ENCODE results near the gene GPR17.

The GPR17 gene

DNA sequence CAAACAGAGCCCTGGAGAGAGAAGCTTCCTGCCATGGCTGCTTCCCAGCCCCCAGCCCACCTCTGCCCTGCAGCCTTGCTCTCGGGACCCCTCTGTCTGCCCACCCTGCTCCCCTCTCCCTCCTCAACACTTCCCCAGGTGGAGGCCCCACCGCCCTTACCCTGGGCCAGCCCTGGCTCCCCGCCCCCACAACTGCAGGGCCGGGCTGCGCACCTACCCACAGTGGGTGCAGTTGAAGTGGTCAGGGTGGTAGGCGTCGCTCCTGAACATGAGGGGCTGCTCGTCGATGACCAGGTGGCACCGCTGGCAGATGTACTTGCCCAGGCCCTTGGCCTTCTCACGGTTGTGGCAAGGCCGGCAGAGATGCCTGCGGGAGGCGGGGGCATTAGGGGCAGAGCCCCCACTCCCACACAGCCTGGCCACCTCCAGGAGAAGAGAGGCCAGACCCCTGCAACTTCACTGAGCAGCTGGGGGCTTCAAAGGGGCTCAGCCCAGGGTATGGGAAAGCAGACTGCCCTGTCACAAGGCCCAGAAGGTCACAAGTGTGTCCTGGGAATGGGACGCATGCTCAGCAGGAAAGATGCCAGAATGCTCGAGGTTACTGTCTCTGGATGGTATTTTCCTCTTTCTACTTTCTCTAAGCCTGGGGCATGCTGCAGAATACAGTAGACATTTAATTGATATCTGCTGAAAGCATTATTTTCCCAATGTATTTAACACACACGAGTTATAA lies 3.1 kb upstream of the GPR17 start:
- DNase-seq = no peak

DNA sequence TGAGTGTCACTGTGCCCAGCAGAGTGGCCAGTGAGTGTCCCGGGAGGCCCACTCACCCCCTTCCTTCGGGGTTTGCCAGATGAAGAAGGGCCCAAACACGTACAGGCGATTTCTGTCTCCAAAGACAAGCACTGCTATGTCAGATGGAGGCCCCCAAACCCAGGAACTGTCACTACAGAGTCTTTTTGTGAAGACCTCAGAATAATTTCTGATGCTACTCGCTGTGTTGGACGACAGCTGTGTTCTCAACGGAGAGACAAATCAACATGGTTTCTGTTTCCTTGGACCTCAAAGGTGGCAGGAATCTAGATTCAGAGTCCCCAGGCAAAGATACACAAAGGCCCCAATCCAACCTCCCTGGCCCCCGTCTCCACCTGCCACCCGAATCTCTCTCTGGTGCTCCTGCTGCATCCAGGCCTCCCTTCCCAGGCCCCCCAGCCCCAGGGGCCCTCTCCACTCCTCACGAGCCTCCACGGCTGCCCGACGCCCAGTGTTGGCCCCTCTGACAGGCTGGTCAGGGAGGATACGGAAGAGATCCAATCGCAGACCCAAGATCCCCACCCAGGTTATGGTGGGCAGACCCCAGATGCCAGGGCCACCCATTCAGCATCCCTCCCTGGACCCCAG lies 2.4 kb upstream of the GPR17 start:
- DNase-seq = no peak

DNA sequence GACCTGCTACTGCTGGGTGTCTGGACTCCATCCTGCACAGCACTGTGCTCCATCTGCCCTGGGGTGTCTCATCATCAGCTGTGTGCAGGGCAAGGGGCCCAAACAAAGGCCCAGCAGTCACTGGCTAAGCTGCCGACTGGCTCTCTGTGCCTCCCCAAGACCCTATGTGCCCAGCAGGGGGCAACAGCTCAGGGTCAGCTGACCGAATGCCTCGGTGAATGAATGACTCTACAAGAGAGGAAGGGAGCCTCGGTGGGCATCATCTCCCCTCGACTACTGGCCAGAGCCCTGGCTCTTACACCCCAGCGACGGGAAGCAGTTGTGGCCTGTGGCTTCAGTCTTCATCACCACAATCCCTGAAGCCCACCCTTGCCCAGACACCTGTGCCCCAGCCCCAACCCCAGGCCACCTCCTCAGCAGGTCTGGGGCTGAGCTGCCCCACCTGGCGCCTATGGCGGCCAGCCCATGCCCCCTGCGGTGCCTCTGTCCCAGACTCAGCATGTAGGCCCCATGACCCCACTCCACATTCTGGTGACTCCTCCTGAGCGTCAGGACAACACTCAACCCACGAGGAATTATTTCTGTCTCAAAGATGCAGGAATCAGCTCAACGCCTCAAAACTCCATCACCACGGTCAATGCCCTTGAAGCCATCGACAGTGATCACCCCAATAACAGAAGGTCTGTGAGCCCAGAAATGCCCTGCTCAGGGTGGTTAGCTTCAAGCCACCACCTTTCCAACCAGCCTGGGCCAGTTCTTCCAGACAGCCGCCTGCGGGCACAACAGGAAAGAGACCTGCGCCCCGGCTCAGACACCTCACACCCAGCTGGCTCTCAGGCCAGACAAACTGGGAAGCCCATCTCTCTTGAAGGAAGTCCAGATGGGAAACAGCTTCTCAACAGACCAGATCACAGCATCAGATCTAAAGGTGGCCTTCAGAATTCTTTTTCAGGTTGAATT lies 1.6 kb upstream of the GPR17 start:
- no peak for DNase-seq

DNA sequence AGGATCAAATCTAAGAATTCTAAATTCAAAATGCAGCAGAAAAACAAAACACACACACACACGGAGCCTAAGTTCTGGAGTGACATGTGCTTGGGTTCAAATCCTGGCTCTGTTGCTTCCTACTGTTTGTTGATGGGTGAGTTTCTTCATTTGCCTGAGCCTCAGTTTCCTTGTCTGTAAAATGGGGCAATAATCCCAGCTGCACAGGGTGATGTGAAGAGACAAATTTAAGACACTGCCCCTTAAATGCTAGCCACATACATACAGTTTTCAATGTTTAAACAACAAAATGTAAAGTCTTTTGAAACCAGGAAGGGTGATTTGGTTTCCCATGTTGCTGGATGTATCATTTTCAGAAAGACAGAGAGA lies 943 bp upstream of the GPR17 start:
- no peak for DNase-seq

DNA sequence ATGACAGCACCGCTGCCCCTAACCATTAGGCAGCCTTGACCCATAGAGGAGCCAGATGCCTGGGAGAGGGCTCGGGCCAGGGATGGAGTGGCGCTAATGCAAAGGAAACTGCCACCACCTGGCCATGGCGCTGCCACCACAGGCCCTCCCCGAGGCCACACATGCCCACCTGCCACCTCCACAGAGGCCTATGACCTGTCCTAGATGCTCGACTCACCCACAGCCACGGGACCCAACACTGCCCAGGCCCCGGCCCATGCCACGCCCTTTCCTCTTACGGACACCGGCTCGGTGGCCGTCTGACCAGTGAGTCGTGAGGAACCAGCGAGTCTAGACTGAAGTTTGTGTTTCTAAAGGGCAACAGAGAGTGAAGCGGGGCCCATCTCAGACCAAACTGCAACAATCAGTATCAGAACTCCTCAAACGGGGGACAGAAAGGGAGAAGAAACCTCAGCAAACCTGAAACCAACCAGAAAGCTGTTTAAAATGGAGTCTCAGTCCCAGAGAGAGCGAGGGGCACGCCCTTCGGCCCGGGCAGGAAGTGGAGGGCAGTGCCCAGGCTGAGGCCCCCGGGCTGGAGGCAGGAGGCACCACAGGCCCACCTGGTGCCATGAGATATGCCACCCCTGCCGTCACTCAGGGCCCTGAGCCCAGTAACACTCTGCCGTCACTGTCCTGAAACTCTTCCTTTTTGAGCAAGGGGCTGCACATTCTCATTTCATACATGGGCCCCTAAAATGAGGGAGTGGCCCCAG lies 711 bp downstream of the GPR17 start:
- peak in 1 of 4 experiments; percentile 34 for DNase-seq

DNA sequence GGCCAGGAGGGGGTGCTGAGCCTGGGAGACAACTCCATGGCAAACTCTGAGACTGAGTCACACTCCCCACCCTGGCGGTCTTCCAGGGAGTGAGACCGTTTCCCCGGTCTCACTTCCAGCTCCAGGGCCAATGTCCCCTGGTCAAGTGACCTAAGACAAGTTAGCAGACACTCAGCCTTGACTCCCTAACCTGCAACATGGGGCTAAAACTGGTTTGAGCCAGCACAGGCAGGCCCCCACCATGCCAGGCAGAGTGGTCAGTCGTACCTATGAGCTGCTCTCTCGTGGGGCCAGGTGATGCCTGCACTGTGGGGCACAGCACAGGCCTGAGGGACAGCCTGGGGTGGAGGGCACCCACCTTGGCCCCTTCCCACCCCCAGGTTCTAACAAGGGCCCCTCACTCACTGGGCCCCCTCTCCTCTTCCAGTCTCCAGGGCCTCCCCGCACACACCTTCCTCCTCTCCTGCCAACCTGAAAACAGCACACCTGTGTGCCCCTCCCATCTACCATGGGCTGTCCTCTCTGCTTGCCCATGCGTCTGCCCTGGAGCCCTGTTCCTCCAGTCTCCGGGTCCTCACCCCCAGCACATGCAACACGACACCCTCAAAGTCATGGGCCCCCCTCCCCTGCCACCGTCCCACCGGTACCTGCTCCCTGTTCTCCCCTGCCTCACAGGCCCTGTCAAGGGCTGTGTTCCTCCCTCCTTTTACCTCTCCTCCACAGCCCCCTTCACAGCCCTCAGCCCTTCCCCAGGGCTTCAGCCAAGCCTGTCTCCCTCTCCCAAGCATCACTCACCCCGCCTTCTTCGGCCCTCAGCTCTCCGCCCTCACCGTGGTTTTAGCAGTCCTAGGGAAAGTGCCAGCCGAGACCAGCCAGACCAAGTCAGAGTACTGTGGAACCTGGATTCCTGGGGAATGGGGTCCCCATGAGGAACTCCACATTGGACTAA lies 1.6 kb downstream of the GPR17 start:
- DNase-seq = peak in 1 of 4 experiments; percentile 27

DNA sequence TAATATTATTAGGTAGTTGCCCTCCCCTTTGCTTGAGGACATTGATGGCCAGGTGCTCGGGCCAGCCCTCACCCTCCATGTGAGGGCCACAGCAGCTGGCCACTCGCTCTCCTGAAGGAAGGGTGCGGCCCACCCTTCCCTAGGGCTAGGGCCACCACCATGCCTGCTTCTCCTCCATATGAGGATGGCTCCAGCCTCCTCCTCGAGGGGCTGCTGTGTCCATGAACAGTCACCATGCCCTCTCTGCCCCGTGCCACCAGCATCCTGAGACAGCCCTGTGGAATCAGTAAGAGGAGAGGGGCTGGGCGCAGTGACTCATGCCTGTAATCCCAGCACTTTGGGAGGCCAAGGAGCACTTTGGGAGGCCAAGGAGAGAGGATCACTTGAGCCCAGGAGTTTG lies 2.4 kb downstream of the GPR17 start:
- no peak for DNase-seq

DNA sequence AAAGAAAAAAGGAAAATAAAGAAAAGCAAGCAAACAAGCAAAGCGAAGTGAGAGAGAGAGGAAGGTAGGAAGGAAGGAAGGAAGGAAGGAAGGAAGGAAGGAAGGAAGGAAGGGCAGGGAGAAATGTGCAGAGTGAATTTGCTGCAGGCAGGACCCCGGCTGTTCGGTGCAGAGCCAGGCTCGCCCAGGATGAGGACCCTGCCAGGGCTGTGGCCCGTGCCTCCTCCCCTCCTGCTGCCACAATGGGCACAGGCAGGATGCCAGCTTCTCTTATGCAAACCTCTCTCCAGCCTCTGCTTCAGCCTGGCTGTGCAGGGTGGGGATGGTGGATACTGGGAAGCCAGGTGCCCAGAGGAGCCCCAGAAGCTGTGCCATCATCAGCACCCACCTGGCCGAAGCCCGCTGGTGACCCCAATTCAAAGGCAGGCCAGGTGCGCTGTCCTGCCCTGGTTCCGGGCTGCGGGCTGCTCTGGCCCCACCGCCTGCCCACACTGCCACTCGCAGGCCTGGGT lies 3.2 kb downstream of the GPR17 start:
- DNase-seq = no peak

DNA sequence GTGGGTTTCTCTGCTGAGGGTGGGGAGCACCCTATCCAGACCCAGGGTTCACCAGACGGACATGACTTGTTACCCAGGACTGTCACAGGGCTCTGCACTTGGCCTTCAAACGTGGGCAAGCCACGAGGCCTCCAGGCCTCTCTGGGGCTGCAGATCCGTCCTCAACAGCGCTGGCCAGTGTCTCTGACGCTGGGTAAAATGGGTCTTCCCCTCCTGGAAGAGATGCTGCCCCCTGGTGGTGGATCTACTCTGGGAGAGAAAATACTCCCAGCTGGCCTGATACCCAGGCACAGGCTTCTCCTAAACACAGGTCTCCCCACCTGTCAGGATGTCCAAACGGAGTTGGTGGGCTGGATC lies 3.7 kb downstream of the GPR17 start:
- peak; percentile 91 to 96 (median 94) for DNase-seq

DNA sequence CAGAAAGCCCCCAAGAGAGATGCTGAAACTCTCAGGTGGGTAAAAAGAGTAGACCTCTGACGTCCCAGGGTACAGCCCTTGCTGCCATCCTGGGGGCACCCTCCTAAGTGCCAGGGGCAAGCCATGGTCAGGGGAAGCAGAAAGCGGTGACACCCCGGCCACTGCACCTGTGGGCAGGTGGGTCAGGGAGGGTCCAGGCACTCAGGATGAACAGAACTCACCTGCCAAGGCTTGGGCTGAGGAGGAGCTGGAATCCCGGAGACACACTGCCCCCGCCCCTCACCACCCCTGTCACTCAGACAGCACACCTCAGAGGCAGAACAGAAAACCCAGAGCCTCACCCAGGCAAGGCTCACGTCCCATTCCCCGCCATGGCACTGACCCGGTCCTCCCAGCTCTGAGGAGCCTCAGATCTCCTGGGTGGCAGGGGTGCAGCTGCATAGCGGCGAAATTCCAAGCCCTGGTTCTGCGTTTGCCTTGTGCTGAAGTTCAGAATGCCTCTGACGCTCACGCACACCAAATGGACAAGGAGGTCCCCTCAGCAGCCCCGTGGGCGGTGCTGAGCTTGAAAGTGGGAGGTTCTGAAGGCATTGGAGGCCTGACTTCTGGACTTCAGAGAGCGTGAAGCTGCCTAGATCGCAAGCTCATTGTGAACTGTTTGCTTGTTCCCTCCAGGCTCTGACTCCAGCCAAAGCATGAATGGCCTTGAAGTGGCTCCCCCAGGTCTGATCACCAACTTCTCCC lies 4.3 kb downstream of the GPR17 start:
- DNase-seq = no peak

DNA sequence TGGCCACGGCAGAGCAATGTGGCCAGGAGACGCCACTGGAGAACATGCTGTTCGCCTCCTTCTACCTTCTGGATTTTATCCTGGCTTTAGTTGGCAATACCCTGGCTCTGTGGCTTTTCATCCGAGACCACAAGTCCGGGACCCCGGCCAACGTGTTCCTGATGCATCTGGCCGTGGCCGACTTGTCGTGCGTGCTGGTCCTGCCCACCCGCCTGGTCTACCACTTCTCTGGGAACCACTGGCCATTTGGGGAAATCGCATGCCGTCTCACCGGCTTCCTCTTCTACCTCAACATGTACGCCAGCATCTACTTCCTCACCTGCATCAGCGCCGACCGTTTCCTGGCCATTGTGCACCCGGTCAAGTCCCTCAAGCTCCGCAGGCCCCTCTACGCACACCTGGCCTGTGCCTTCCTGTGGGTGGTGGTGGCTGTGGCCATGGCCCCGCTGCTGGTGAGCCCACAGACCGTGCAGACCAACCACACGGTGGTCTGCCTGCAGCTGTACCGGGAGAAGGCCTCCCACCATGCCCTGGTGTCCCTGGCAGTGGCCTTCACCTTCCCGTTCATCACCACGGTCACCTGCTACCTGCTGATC lies 4.9 kb downstream of the GPR17 start:
- DNase-seq = no peak

DNA sequence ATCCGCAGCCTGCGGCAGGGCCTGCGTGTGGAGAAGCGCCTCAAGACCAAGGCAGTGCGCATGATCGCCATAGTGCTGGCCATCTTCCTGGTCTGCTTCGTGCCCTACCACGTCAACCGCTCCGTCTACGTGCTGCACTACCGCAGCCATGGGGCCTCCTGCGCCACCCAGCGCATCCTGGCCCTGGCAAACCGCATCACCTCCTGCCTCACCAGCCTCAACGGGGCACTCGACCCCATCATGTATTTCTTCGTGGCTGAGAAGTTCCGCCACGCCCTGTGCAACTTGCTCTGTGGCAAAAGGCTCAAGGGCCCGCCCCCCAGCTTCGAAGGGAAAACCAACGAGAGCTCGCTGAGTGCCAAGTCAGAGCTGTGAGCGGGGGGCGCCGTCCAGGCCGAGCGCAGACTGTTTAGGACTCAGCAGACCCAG lies 5.4 kb downstream of the GPR17 start:
- no peak for DNase-seq

DNA sequence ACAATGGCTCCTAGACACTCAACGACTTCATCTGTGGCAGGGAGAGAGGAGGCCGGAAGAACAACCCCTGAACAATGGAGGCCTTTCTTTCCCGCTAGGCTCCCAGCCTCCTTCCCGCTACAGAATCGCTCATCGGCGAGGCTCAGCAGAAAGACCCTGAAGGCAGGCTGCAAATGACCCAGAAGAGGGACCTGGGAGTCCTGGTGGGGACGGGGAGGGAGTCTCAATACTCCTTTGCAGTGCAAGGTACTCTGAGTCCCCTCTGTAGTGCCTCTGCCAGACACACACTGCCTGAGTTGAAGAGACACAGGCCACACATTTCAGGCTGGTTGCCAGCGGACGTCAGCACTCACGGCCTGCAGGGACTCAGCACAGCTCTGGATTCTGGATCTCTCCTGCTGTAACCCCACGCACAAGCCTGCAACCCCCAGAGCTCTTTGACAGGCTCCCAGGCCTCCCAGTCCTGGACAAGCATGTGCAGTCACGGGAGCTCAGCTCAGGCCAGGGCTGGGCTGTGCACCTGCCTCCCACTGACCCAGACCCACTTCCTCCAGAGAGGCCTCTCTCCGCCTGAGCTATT lies 6.1 kb downstream of the GPR17 start:
- DNase-seq = peak in 1 of 4 experiments; percentile 16

DNA sequence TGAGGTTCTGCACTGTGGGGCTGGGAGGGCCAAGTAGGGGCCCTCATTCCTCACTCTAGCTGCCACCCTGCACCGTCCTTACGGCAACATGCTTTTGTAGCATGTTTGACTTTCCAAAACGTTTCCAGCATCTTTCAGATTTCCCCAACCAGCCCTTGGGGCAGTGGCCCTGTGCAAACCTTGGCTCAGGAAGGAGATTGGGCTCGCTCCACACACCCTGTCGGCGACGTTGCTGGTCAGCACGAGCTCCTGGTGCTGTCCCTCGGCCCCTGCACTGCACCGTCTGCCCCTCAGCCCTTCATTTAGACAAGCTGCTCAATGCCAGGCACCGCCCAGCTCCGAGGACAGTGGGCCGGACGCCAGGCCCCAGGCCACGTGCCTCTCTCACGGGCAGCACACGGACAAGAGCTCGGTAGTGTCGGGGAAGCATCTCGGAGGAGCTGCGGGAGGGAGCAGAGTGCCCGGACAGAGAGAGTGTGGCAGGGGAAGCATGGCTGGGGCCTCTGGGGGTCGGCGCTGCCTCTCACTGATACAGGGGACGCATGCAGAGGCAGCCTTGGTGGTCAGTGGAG lies 6.9 kb downstream of the GPR17 start:
- DNase-seq = no peak

DNA sequence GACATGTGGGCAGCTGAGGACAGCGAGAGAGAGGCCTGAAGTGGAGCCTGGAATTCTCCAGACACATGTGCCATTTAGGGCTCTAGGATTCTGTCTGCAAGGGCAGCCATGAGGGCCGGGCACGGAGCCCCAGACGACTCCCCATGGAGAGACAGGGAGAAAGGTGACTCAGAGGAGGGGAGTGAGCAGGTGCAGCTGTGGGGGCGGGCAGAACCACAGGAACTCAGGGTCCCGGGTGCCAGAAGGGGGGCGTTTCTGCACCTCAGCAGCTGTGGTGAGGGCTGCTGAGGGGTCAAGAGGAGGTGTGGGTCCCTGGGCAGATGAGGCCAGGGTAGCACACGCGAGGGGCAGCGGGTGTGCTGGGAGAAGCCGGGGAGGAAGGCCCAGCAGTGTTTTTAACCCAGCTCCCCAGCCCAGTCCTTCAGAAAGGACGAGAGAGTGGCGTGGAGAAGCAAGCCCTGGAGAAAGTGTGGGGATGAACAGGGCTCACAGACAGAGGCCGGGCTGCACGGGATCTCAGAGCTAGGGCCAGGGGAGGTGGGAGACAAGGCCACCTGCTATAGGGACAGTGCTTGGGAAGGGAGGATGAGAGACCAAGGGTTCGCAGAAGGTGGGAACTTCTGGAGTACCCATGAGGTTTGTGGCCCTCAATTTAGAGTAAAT lies 7.6 kb downstream of the GPR17 start:
- DNase-seq = no peak

DNA sequence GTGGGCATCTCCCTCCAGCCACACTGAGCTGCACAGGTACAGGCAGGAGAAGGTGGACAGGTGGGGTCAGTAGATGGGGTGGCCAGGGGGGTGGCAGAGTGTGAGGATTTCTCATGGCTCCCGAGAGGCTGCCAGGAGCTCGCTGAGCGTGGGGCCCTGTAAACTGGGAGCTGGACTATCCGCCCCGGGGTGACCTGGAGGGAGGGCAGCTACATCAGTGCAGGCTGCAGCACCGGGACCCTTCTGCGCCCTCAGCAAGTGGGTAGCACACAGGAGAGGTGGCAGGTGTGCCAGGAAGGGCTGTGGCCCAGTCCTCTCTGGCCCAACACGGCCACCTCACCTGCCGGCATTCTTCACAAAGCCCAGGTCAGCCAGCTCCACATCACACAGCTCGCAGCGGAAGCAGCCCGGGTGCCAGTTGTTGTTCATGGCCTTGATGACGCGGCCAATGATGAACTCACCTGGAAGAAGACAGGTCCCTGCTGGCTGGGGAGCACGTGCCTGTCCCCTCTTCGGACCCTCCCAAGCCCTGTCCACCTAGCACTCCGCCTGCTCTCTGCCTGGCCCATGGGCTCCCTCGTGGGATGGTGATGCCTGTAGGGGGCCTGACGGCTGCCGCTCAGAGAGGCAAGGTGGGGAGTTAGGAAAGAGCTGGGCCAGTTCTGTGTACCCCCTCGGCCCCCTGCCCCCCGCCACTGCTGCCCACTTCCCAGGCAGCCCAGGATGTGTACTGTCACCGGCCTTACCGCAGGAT lies 8.3 kb downstream of the GPR17 start:
- DNase-seq = no peak

DNA sequence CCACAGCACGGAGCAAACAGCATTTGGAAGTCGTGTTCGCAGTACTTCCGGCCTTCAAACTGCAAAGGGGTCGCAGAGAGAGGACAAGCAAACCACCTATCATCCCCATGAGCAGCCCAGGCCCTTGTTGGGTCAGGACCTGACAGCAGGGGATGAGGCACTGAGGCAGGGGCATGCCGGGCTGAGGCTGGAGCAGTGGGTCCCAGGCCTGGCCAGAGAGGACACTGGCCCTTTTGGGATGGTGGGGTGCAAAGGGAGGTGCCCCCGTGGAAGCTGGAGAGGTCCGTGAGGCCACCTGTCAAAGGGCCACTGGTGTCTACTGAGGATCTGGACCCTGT lies 8.9 kb downstream of the GPR17 start:
- DNase-seq = no peak
